HepG2 (cell line): ENCODE results near the gene CEBPB. TPM values are rescaled to one million over a fixed set of nuclear protein-coding genes. Genes with fewer than 3 reads are reported as not detected.

Experiments
- RXRA ChIP-seq: sonication (generic); formaldehyde crosslinking; IDR thresholded peaks from 2 replicates; pipeline ENCODE4 v1.5.1; 2020; ENCODE audit warnings: missing genetic modification reagents
- polyA plus RNA-seq, 8 experiments: library from polyadenylated mRNA; depleted of rRNA in 3 of 8; stranded (reverse) in 7 of 8; unstranded in 1 of 8; fragments of >200 nt; fragmentation: Illumina TruSeq in 4 of 8; extraction: Trizol in 4 of 8; gene quantifications; 2 replicates each; pipeline versions ENCODE4 v1.2.1 to v1.2.3, GENCODE V29; 2011 to 2016; ENCODE audit warnings: low read depth in 4 of 8, missing spikeins in 1 of 8, mixed read lengths in 1 of 8; ENCODE audit not compliant: insufficient read depth in 1 of 8
- total RNA-seq, 5 experiments: library from RNA; depleted of rRNA; stranded (reverse); fragments of >200 nt; fragmentation: Illumina TruSeq; extraction: Trizol; gene quantifications; 2 replicates each; pipeline ENCODE4 v1.2.3, GENCODE V29; 2016; ENCODE audit warnings: low read depth in 1 of 5
- TF ChIP-seq, protein P1 (sequence below), 2 experiments: fragments of 450-650 bp in 1 of 2; sonication (generic) in 1 of 2; formaldehyde crosslinking in 1 of 2; IDR thresholded peaks; 2 replicates each; pipeline versions ENCODE4 v1.6.1 to v1.8.0; 2016 to 2022; ENCODE audit warnings: antibody characterized with exemption in 1 of 2, mild to moderate bottlenecking in 1 of 2, missing genetic modification reagents in 1 of 2

CEBPB gene
- total and polyA plus RNA-seq, 2 of the 13 experiments (the other 11 are each of a cell fraction or from before 2014, with no cell fraction given) = 18.5 to 28.2 TPM

DNA sequence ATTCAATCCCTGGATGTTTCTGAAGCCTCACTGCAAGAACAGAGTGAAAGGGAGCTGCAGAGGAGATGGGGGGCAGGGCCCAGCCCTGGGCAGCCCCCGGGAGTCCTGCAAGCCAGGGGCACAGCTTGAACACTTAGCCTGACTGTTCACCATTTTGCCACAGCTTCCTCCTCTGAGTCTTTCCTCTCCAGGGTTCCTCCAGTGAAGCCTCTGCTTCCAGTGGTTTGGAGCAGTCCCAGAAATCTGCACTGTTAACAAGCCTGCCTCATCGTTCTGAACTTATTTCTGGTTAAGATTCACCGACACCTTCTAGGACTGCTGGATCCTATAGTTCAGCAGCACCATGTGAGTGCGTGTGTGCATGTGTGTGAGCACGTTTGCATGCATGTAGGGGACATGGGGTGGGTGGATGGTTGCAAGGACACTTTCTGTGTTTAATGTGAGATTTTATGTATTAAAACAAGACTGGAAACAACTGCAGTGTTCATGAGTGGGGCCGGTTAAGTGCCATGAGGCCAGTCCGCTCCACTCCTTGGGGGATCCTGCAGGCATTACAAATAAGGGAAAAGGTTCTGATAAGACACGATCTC is 24.6 kb downstream of the CEBPB start (continued):
- TF ChIP-seq, protein P1, sequence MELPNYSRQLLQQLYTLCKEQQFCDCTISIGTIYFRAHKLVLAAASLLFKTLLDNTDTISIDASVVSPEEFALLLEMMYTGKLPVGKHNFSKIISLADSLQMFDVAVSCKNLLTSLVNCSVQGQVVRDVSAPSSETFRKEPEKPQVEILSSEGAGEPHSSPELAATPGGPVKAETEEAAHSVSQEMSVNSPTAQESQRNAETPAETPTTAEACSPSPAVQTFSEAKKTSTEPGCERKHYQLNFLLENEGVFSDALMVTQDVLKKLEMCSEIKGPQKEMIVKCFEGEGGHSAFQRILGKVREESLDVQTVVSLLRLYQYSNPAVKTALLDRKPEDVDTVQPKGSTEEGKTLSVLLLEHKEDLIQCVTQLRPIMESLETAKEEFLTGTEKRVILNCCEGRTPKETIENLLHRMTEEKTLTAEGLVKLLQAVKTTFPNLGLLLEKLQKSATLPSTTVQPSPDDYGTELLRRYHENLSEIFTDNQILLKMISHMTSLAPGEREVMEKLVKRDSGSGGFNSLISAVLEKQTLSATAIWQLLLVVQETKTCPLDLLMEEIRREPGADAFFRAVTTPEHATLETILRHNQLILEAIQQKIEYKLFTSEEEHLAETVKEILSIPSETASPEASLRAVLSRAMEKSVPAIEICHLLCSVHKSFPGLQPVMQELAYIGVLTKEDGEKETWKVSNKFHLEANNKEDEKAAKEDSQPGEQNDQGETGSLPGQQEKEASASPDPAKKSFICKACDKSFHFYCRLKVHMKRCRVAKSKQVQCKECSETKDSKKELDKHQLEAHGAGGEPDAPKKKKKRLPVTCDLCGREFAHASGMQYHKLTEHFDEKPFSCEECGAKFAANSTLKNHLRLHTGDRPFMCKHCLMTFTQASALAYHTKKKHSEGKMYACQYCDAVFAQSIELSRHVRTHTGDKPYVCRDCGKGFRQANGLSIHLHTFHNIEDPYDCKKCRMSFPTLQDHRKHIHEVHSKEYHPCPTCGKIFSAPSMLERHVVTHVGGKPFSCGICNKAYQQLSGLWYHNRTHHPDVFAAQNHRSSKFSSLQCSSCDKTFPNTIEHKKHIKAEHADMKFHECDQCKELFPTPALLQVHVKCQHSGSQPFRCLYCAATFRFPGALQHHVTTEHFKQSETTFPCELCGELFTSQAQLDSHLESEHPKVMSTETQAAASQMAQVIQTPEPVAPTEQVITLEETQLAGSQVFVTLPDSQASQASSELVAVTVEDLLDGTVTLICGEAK (IDR thresholded peaks at IDR 0.05) = no peak
- TF ChIP-seq, protein P1 (CRISPR knock-in tag; IDR thresholded peaks at IDR 0.05) = peak; percentile 19; the same call in 1 of the 2 replicates
- TF ChIP-seq RXRA (CRISPR knock-in tag) = no peak
